ENCODE data around the gene RAET1L. TPM values are rescaled to one million over a fixed set of nuclear protein-coding genes. Genes with fewer than 3 reads are reported as not detected.
"Not testable (repeated sequence)": the region's sequence is repeated elsewhere in the genome, so short reads cannot be mapped to it uniquely, and the experiment has no call there.

The RAET1L gene
- polyA plus RNA-seq, 10 donors: 0.15 to 0.33 (median 0.24) TPM; not detected in 7

- DNase-seq: no peak
These were observed 19.4 kb upstream of the RAET1L start for GRCh38 chr6:150044621-150045145.

GRCh38 chr6:150043501-150044412 lies 18.4 kb upstream of the RAET1L start:
- no peak for DNase-seq

- no peak for DNase-seq
These were observed 17.8 kb upstream of the RAET1L start for GRCh38 chr6:150043096-150043495.

GRCh38 chr6:150038202-150039062 lies 13.1 kb upstream of the RAET1L start:
- DNase-seq: no peak

- peak in 1 of 3 donors; percentile 17 for DNase-seq
These were observed 12.3 kb upstream of the RAET1L start for GRCh38 chr6:150037526-150038201.

- no peak for DNase-seq
These were observed 10.7 kb upstream of the RAET1L start for GRCh38 chr6:150036081-150036480.

- DNase-seq: no peak
These were observed 8.0 kb upstream of the RAET1L start for GRCh38 chr6:150033207-150033771.

- DNase-seq: no peak
These were observed 7.3 kb upstream of the RAET1L start for GRCh38 chr6:150032598-150032997.

GRCh38 chr6:150030611-150031010 lies 5.3 kb upstream of the RAET1L start:
- DNase-seq: no peak

- no peak for DNase-seq
These were observed 4.4 kb upstream of the RAET1L start for GRCh38 chr6:150029749-150030148.

GRCh38 chr6:150029276-150029675 lies 3.9 kb upstream of the RAET1L start:
- no peak for DNase-seq

GRCh38 chr6:150028799-150029198 lies 3.5 kb upstream of the RAET1L start:
- DNase-seq: no peak

GRCh38 chr6:150027806-150028565 lies 2.7 kb upstream of the RAET1L start:
- no peak for DNase-seq

- DNase-seq: no peak
These were observed 1.9 kb upstream of the RAET1L start for GRCh38 chr6:150026976-150027805.

- no peak for DNase-seq
These were observed 631 bp downstream of the RAET1L start for GRCh38 chr6:150024646-150025155.

GRCh38 chr6:150024021-150024420 lies 1.3 kb downstream of the RAET1L start:
- not testable (repeated sequence) for DNase-seq

- DNase-seq: not testable (repeated sequence)
These were observed 3.5 kb downstream of the RAET1L start for GRCh38 chr6:150021870-150022269.

- DNase-seq: no peak
These were observed 6.3 kb downstream of the RAET1L start for GRCh38 chr6:150018846-150019580.

- not testable (repeated sequence) for DNase-seq
These were observed 8.2 kb downstream of the RAET1L start for GRCh38 chr6:150017186-150017521.

Data from muscle of back (tissue), 11 donors.